Measurements from ENCODE around the gene OR2AT4.

OR2AT4 gene

DNA sequence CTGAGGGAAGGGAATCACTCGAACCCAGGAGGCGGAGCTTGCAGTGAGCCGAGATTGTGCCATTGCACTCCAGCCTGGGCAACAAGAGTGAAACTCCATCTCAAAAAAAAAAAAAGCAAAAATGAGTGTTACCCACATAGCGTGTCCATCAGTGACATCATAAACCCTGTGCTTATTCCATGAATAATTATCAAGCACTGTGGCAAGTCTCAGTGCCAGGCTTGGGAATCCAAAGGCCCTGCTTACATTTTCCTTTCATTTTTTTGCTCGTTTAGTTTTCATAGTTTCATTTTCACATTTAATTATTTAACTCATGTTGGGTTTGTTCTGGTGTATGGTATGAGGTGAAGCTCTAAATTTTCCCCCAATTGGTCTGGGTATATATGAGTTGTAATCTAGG, 61.4 kb downstream of the OR2AT4 start:
- Histone ChIP-seq H3K79me2 (ENCODE audit: low read length) (no peaks in the 10 kb centered on the region), H3K9ac (ENCODE audit: low read length) (no peak overlapping the region), H3K36me3 (replicated peaks; ENCODE audit: insufficient read depth, low read length) (no peaks in the 10 kb centered on the region), H4K20me1 (ENCODE audit: insufficient read depth, low read length) (no peaks in the 10 kb centered on the region), H3K27me3 (replicated peaks; ENCODE audit: insufficient read depth, low read length) (no peaks in the 10 kb centered on the region), H3K27ac (ENCODE audit: low read length) (no peak overlapping the region), H3K4me3 (ENCODE audit: low read length) (no peak overlapping the region), H3K9me2 (replicated peaks; ENCODE audit: insufficient read depth, low read length) (no peaks in the 10 kb centered on the region), H3K9me3 (replicated peaks; ENCODE audit: insufficient read depth, low read length) (no peaks in the 10 kb centered on the region), H3F3A (ENCODE audit: insufficient read depth, low read length) (no peaks in the 10 kb centered on the region), H3K4me1 (ENCODE audit: low read length) (peaks cover 12% of the 10 kb centered on the region), H3K4me2 (ENCODE audit: low read depth, low read length) (peak overlapping the region; percentile 47), H2AFZ (ENCODE audit: low read length) (0 out of 2 replicates have a peak overlapping the region, but pooled peaks have one; percentile 33)
- TF ChIP-seq, protein P1, sequence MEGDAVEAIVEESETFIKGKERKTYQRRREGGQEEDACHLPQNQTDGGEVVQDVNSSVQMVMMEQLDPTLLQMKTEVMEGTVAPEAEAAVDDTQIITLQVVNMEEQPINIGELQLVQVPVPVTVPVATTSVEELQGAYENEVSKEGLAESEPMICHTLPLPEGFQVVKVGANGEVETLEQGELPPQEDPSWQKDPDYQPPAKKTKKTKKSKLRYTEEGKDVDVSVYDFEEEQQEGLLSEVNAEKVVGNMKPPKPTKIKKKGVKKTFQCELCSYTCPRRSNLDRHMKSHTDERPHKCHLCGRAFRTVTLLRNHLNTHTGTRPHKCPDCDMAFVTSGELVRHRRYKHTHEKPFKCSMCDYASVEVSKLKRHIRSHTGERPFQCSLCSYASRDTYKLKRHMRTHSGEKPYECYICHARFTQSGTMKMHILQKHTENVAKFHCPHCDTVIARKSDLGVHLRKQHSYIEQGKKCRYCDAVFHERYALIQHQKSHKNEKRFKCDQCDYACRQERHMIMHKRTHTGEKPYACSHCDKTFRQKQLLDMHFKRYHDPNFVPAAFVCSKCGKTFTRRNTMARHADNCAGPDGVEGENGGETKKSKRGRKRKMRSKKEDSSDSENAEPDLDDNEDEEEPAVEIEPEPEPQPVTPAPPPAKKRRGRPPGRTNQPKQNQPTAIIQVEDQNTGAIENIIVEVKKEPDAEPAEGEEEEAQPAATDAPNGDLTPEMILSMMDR (IDR thresholded peaks at IDR 0.05; ENCODE audit: low read length): no peak
- no peak for TF ChIP-seq EZH2 (optimal IDR thresholded peaks at IDR 0.05; ENCODE audit: low read depth, low read length)
- TF ChIP-seq EZH2phosphoT487 (IDR thresholded peaks at IDR 0.05; ENCODE audit: low read length): no peak
- peak; percentile 24 for DNase-seq

DNA sequence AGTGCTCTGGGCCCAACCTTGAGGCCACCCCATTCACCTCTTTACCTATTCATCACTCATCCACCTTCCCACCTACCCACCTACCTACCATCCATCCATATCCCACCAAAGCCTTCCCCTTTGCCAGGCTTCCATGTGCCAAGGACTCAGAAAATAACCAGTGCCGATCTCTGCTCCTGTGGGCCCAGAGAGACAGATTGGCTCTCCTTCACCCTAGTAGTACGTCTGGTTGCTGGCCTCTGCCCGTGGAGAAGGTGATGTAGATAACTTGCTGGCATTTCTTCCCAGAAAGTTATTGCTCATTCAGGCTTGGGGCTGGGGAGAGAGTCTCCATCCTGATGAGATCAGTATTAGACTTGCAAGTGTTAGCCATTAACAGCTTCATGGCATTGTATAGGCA, 62.8 kb downstream of the OR2AT4 start:
- Histone ChIP-seq H4K20me1 (ENCODE audit: insufficient read depth, low read length) (no peaks in the 10 kb centered on the region), H3K27me3 (replicated peaks; ENCODE audit: insufficient read depth, low read length) (no peaks in the 10 kb centered on the region), H3K9ac (ENCODE audit: low read length) (no peak overlapping the region), H3K36me3 (replicated peaks; ENCODE audit: insufficient read depth, low read length) (no peaks in the 10 kb centered on the region), H3K79me2 (ENCODE audit: low read length) (no peaks in the 10 kb centered on the region), H3F3A (ENCODE audit: insufficient read depth, low read length) (no peaks in the 10 kb centered on the region), H3K9me3 (replicated peaks; ENCODE audit: insufficient read depth, low read length) (no peaks in the 10 kb centered on the region), H3K4me2 (ENCODE audit: low read depth, low read length) (no peak overlapping the region), H3K27ac (ENCODE audit: low read length) (no peak overlapping the region), H3K9me2 (replicated peaks; ENCODE audit: insufficient read depth, low read length) (no peaks in the 10 kb centered on the region), H2AFZ (ENCODE audit: low read length) (no peak overlapping the region), H3K4me1 (ENCODE audit: low read length) (peaks cover 12% of the 10 kb centered on the region), H3K4me3 (ENCODE audit: low read length) (no peak overlapping the region)
- DNase-seq: no peak
- TF ChIP-seq, protein P1 (IDR thresholded peaks at IDR 0.05; ENCODE audit: low read length): no peak
- no peak for TF ChIP-seq EZH2 (optimal IDR thresholded peaks at IDR 0.05; ENCODE audit: low read depth, low read length)
- no peak for TF ChIP-seq EZH2phosphoT487 (IDR thresholded peaks at IDR 0.05; ENCODE audit: low read length)

DNA sequence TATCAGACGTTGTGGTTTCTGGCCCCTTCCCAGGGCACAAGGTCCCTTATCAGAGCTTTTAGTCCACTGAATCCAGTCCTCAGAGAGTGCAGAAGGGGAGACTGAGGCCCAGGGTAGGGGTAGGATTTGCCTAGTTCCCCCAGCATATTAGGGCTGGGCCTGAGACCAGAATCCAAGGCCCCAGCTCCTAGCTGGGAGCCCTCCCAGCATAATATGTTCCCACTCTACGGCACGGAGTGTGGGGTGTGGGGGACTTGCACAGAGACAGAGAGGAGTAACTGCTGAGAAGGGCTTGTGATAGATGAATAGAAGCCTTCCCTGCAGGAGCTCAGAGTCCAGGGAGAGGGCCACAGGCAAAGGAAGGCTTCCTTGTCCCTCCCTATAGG, 64.1 kb downstream of the OR2AT4 start:
- Histone ChIP-seq H3K4me1 (ENCODE audit: low read length) (peaks cover 12% of the 10 kb centered on the region), H4K20me1 (ENCODE audit: insufficient read depth, low read length) (no peaks in the 10 kb centered on the region), H2AFZ (ENCODE audit: low read length) (no peak overlapping the region), H3K27me3 (replicated peaks; ENCODE audit: insufficient read depth, low read length) (no peaks in the 10 kb centered on the region), H3K4me3 (ENCODE audit: low read length) (no peak overlapping the region), H3K79me2 (ENCODE audit: low read length) (no peaks in the 10 kb centered on the region), H3K9me2 (replicated peaks; ENCODE audit: insufficient read depth, low read length) (no peaks in the 10 kb centered on the region), H3K27ac (ENCODE audit: low read length) (no peak overlapping the region), H3K9me3 (replicated peaks; ENCODE audit: insufficient read depth, low read length) (no peaks in the 10 kb centered on the region), H3K9ac (ENCODE audit: low read length) (no peak overlapping the region), H3F3A (ENCODE audit: insufficient read depth, low read length) (no peaks in the 10 kb centered on the region), H3K4me2 (ENCODE audit: low read depth, low read length) (no peak overlapping the region), H3K36me3 (replicated peaks; ENCODE audit: insufficient read depth, low read length) (no peaks in the 10 kb centered on the region)
- no peak for DNase-seq
- no peak for TF ChIP-seq EZH2phosphoT487 (IDR thresholded peaks at IDR 0.05; ENCODE audit: low read length)
- no peak for TF ChIP-seq EZH2 (optimal IDR thresholded peaks at IDR 0.05; ENCODE audit: low read depth, low read length)
- TF ChIP-seq, protein P1 (IDR thresholded peaks at IDR 0.05; ENCODE audit: low read length): no peak

All from MM.1S (cell line).